ENCODE data around the gene STAC2.
A peak's percentile ranks its signal among the peaks of the same experiment; 100 is the strongest.
"Not testable (repeated sequence)": the region's sequence is repeated elsewhere in the genome, so short reads cannot be mapped to it uniquely, and the experiment has no call there.

STAC2 gene

GRCh38 chr17:39186481-39187002 is 39.2 kb downstream of the STAC2 start:
- no peak for DNase-seq

- no peak for DNase-seq
Measured at GRCh38 chr17:39183720-39184119, 42.0 kb downstream of the STAC2 start.

DNA sequence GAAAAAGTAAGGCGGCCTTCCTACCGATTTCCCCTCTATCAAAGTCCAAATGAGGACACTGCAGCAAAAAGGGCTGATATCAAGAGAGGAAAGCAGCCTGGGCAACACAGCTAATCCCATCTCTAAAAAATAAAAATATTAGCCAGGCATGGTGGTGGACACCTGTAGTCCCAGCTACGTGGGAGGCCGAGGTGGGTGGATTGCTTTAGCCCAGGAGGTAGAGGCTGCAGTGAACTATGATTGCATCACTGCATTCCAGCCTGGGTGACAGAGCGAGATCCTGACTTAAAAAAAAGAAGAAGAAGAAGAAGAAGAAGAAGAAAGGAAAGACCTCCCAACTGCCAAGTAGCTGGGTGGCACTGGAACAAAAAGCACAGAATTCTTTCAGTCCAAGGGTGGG is 42.7 kb downstream of the STAC2 start:
- no peak for DNase-seq

GRCh38 chr17:39181303-39181702 is 44.4 kb downstream of the STAC2 start:
- no peak for DNase-seq

DNA sequence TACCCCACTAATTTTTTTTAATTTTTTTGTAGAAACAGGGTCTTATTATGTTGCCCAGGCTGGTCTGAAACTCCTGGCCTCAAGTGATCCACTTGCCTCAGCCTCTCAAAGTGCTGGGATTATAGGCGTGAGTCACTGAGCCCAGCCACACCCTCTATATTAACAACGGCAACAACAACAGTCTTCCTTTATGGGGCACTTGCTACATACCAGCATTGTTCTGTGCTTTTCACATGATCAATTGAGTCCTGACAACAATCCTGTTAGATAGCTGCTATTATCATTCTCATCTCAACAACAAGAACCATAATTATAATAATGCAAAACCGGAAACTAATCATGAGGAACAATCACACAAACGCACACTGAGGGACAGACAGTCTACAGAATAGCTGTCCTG is 47.2 kb downstream of the STAC2 start:
- DNase-seq, result no peak

GRCh38 chr17:39177256-39177655 is 48.5 kb downstream of the STAC2 start:
- no peak for DNase-seq

DNA sequence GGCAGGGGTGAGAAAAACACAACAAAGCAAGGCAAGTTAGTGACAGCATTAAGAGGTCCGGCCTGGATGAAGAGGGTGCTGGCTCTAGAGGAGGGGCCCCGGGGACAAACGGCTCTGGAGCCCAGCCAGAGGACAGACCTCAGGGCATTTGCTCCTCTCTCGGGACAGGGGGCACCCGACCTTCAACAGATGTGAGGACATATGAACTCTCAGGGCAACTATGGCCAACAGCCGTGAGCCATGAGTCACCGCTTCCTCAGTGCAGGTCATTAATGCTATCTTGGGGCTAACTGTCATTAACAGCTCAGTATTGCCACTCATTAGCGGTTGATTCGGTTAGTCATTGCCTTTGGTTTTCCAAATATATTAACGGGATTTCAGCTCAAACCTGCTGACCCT is 50.1 kb downstream of the STAC2 start:
- DNase-seq, result no peak

DNA sequence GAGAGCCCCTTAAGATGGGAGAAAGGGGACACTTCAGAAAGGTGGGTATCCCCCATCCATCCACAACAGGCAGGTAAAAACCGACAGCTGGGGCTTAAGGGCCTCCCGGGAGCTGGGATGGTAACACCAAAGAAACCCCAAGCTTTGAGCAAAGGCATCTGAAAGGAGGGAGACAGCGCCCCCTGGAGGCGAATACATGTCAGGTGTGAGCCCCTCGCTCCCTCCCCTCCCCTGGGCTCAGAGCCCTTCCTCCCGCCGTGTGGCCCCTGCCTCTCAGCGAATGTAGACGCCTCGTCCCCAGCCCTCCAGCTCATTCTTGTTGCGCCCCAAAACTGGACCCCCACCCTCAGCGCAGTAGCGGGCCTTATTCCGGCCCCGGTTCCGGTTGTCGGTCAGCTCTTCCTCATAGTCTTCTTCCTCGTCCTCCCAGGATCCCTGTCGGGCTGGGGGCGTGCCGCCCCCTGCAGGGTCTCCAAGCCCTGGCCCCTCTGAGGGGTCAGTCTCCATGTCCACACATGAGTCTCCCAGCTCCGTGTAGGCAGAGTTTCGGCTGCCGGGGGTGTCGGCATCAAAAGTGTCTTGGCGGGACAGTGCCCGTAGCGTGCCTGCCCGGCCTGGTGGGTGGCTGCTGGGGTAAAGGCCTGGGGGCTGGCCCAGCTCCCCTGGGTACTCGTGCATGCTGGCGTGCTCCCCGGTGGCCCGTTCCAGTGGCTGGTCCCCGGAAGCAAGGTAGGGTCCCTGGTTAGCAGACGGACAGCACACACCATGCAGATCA is 50.6 kb downstream of the STAC2 start:
- DNase-seq, result peak; percentile 64 to 66

GRCh38 chr17:39173526-39174274 is 52.0 kb downstream of the STAC2 start:
- no peak for DNase-seq

GRCh38 chr17:39173080-39173479 is 52.7 kb downstream of the STAC2 start:
- no peak for DNase-seq

- DNase-seq, result no peak
Measured at GRCh38 chr17:39171933-39172332, 53.8 kb downstream of the STAC2 start.

- no peak for DNase-seq
Measured at GRCh38 chr17:39170558-39170957, 55.2 kb downstream of the STAC2 start.

GRCh38 chr17:39170109-39170508 is 55.6 kb downstream of the STAC2 start:
- no peak for DNase-seq

DNA sequence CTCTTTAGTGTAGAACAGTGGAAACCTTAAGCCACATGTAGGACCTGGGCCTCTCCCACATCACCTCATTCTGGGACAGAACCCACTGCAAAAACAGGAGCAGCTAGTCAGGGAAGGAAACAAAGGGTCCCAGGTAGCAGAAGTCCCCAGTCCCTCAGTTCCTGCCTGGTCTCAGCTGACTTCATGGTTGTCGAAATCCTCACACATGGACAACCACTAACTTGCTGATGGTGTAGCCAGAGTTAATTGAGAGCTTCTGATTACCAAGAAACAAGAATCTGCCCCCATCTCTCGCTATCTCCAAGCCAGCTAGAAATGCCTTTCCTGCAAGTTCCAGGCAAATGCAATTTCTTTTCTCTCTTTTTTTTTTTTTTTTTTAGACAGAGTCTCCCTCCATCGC is 56.2 kb downstream of the STAC2 start:
- DNase-seq, result no peak

GRCh38 chr17:39169101-39169500 is 56.6 kb downstream of the STAC2 start:
- no peak for DNase-seq

DNA sequence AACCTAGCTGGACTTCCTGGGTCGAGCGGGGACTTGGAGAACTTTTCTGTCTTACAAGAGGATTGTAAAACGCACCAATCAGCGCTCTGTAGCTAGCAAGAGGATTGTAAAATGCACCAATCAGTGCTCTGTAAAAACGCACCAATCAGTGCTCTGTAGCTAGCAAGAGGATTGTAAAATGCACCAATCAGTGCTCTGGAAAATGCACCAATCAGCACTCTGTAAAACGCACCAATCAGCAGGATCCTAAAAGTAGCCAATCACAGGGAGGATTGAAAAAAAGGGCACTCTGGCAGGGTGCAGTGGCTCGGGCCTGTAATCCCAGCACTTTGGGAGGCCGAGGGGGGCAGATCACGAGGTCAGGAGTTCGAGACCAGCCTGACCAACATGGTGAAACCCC is 57.2 kb downstream of the STAC2 start:
- DNase-seq, result not testable (repeated sequence)

DNA sequence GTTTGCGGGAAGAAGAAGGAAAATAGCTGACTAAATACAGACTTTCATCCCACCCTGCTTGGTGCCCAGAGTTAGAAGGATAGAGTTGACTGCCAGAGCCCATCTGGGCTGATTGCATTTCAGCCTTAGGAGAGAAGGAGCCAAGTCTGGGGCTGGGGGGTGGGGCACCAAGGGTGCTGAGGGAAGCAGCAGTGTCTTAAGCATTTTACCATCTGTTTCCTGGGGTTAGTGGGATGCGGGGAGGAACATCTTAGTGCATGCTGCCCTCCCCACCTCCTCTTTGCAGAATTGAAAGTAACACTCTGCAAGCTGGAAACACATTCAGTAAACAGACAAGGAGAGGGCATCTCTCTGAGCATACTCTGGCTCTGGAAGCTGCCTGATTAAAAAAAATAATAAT is 58.3 kb downstream of the STAC2 start:
- DNase-seq, result no peak

DNA sequence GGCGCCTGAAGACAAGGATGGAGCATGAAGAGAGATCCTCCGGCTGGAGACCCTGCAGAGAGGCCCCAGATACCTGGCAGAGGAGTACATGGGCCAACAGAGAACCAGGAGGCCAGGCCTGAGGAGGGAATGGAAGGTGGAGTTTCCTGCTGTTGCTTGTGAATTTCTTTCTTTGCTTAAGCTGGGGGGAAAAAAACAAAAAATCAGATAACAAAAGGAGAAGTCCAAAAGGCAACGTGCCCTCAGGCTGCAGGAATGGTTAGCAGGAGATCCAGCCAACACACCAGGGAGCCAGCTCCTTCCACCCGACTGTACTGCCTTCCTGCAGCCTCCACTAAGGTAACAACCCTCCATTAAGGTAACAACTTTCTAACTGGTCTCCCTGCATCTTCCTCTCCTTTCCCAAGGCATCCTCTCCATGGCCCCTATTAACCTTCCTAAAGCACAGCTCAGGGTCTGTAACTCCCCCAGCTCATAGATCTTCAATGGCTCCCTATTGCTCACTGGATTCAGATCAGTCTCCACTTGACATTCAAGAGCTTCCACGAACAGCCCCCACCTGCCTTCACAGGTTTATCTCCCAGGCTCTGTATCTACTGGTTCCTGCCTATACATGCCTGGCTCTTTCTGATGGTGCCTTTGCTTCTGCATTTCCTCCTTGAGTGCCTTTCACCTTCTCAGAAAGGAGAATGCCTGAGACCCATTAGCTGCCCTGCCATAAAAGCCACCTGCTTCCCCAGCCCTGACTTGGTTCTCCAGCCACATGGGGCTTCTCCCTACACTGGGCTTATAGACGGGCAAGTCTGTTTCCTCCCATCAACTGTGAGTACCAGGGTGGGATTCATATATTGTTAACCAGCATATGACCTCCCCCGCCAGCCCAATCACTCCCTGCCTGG is 59.1 kb downstream of the STAC2 start:
- no peak for DNase-seq

- DNase-seq, result no peak
Measured at GRCh38 chr17:39165841-39166349, 59.9 kb downstream of the STAC2 start, which contains the start of gene ARL5C. TSS of gene ARL5C (minus strand) at chr17:39166161. CDS start at chr17:39165760, 401 bp downstream.

GRCh38 chr17:39165178-39165840 is 60.4 kb downstream of the STAC2 start:
- DNase-seq, result no peak

GRCh38 chr17:39164675-39165143 is 61.0 kb downstream of the STAC2 start:
- peak; percentile 65 to 70 for DNase-seq

GRCh38 chr17:39161962-39162361 is 63.8 kb downstream of the STAC2 start:
- no peak for DNase-seq

All from stimulated activated CD4-positive, alpha-beta T cell treated with anti-CD3 and anti-CD28 coated beads, Interleukin-4, amount 100 ng/mL, for 4 hours (primary cell).